NCI-H524 treated with DMSO at 0.1 percent for 48 hours (cell line): ENCODE data around the gene DNAJC28.
A peak's percentile ranks its signal among the peaks of the same experiment; 100 is the strongest.
"Not testable (repeated sequence)": the region's sequence is repeated elsewhere in the genome, so short reads cannot be mapped to it uniquely, and the experiment has no call there.

Experiments used
- DNase-seq: peaks from one replicate; lab custom pipeline; 2025; lab: John Stamatoyannopoulos, UW

DNAJC28 gene, protein sequence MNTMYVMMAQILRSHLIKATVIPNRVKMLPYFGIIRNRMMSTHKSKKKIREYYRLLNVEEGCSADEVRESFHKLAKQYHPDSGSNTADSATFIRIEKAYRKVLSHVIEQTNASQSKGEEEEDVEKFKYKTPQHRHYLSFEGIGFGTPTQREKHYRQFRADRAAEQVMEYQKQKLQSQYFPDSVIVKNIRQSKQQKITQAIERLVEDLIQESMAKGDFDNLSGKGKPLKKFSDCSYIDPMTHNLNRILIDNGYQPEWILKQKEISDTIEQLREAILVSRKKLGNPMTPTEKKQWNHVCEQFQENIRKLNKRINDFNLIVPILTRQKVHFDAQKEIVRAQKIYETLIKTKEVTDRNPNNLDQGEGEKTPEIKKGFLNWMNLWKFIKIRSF

GRCh38 chr21:33491373-33492102, at the start of gene DNAJC28:
DNAJC28 (minus strand) TSS chr21:33491716; CDS start chr21:33489393, 2,323 bp downstream.
- DNase-seq = peak; percentile 84

DNA sequence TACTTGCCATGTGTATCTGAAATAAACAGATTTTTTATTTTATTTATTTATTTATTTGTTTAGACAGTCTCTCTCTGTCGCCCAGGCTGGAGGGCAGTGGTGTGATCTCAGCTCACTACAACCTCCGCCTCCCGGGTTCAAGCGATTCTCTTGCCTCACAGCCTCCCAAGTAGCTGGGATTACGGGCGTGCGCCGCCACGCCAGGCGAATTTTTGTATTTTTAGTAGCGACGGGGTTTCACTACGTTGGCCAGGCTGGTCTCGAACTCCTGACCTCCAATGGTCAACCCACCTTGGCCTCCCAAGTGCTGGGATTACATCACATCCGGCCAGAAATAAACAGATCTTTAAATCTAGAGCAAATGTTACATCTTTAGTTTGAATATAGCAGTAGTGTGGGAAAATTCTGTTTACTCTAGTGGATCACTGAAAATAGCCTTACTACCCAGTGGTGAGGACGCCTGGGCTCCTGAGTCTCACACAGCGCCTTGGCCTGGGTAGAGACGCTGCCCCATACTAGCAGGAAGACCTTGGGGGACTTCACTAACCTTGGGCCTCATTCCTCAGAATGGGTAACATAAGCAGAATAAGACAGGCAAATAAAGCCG, 49.7 kb upstream of the DNAJC28 start:
- no peak for DNase-seq

- no peak for DNase-seq
Observed at GRCh38 chr21:33540711-33541104, 49.2 kb upstream of the DNAJC28 start.

GRCh38 chr21:33539616-33540015, 48.1 kb upstream of the DNAJC28 start:
- no peak for DNase-seq

GRCh38 chr21:33537212-33537611, 45.7 kb upstream of the DNAJC28 start:
- no peak for DNase-seq

DNA sequence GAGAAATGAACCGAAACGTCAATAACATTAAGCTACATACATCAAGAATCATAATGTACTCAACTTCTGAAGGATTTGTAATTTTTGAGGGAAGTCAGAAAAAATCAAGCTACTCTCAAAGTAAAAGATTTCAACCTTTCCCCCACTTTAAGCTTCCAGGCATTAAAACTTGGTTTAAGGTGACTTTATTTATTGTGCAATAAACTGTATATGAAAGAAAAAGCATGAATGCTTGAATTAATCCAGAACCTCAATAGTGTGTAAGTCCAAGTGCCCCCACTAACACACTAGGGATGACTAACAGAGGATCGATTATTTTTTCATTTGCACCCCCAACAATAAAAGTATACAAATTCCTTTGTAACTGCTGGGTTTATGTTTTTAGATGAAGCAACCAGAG, 39.5 kb upstream of the DNAJC28 start:
- DNase-seq = no peak

DNA sequence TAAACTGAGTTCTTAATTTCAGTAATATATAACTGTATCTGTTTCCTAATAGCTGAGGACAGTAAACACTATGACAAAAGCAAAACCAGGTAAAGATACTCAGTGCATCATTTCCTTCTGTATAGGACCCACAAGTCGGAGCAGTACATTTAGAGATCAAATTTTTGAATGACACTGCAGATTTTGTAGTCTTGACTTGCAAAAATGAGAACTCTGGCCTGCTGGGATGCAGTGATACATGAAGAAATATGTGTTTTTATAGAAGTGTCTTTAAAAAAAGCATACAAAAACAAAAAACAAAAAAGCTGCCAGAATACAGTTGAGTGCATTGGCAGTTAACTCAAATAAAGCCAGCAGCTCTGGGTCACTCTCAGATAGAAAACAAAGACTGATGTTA, 31.4 kb upstream of the DNAJC28 start:
- DNase-seq = no peak

DNA sequence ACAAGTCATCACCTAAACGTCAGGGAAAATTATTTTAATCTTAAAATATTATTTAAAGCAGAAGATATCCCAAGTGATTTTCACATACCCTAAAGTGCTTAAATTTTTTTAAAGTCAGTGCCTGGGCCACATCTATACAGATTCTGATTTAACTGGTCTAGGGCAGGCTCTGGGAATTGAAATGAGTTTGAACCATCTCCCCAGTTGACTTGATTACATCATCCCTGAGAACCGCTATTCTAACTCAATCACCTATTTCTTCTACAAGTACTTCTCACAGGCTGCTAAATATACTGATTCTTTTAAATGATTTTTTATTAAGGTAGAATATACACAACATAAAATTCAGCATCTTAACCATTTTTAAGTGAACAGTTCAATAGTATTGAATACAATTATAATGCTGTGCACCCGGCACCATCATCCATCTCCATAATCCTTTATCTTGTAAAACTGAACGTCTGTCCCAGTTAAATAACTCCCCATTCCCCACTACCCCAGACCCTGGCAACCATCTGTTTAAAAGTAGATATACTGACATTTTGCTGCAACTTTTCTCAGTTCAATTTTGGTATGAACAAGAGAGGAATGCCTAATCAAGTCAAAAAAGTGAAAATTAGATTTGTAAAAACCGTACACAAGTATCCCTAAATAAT, 30.9 kb upstream of the DNAJC28 start:
- no peak for DNase-seq

DNA sequence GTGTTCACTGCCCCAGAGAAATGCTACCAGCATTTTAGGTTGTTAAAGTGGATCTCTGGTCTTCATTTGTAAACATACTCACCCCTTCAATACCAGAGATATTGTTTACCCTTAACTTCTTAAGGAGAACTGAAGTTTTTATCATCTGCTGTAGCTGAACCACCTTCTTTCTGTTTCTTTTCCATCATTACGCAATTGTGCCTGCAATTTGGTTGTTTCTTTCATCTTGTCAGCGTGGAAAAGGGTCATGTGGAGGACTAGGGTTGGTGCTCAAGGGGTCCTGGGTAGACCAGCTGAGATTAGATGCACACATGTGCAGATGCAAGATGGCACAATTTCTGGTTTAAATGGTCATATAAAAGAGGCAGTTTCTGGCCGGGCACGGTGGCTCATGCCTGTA, 27.4 kb upstream of the DNAJC28 start:
- no peak for DNase-seq

DNA sequence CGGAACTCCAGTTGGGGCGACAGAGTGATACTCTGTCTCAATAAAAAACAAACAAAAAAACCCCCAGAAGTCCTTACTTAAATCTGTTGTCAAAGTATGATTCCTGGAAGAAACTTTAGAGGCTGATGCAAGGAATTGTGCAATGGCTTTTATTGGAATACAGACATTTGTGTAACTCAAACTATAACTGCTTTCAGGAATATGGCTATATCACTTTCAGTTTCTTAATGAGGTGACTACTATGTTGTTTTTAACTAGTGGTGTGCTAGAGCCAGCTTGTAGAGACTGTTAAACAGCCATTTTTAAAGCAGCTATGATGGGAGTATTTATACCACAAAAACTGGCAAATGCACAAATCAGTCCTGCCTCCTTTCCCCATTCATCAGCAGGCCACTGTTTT, 22.7 kb upstream of the DNAJC28 start:
- no peak for DNase-seq

DNA sequence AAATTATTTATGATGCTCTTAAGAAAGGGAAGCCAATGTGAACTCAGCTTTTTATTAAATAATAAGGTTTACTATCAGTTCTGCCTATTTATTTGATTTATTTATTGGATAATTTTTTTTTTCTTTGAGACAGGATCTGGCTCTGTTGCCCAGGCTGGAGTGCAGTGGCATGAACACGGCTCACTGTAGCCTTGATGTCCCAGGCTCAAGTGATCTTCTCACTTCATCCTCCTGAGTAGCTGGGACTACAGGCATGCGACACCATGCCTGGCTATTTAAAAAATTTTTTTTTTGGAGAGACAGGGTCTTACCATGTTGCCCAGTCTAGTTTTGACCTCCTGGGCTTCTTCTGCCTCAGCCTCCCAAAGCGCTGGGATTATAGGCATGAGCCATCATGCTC, 21.0 kb upstream of the DNAJC28 start:
- no peak for DNase-seq

- DNase-seq = no peak
Observed at GRCh38 chr21:33511639-33512038, 20.1 kb upstream of the DNAJC28 start.

- DNase-seq = no peak
Observed at GRCh38 chr21:33510826-33511225, 19.3 kb upstream of the DNAJC28 start.

DNA sequence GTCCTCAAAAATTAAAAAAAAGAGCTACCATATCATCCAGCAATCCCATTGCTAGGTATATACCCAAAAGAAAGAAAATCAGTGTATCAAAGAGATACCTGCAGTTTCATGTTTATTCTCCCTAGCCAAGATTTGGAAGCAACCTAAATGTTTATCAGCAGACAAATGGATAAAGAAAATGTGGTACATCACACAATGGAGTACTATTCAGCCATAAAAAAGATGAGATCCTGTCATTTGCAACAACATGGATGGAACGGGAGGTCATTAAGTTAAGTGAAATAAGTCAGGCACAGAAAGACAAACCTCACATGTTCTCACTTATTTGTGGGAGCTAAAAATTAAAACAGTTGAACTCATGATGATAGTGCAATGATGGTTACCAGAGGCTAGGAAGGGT, 15.5 kb upstream of the DNAJC28 start:
- not testable (repeated sequence) for DNase-seq

GRCh38 chr21:33505833-33506232, 14.3 kb upstream of the DNAJC28 start:
- DNase-seq = no peak

DNA sequence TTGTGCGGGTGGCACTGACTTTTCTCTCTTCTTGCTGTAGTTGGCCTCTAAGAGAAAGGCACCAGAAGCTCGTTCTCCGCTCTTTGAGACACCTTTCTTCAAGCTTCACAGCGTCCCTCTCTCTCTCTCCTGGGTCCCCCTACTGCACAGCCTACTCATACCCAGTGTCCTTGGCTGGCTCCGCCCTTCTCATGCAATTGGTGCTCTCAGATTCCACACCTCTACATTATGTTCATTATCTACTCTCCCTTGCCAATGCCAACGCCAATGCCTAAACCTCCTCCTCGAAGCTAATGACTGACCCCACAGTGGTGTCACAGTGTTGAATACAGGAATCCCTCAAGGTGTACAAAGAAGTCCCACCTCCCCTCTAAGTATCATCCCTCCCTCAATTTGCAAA, 4.8 kb upstream of the DNAJC28 start:
- DNase-seq = no peak

DNA sequence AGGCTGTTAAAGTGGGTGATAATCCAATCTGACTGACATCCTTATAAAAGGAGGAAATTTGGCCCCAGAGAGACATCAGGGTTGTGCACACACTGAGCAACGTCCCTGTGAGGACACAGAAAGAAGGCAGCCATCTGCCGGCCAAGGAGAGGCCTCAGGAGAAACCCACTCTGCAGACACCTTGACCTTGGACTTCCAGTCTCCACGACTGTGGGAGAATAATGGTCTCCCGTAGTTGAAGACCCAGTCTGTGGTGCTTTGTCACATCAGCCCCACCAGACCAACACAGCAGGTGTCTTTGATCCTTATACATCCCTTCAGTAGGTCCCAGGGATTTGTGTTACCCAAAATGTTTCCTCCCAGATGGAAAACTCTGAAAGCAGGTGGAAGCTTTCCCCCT, 4.2 kb upstream of the DNAJC28 start:
- DNase-seq = no peak

DNA sequence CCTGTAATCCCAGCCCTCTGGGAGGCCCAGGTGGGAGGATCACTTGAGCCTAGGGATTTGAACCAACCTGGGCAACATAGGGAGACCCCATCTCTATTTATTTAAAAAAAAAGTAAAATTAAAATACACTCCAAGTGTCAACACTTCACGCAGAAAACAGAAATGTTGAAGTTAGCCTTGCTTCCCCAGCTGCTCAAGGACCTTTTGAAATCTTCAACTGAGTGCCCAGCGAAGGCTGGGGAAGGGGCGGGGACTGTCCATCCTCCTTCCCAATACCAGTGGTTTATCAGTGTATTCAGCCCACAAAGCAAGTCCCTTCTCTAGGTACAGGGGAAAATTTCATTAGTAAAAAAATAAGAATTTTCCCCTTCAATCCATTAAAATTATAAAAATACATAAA, 2.2 kb upstream of the DNAJC28 start:
- DNase-seq = no peak

DNA sequence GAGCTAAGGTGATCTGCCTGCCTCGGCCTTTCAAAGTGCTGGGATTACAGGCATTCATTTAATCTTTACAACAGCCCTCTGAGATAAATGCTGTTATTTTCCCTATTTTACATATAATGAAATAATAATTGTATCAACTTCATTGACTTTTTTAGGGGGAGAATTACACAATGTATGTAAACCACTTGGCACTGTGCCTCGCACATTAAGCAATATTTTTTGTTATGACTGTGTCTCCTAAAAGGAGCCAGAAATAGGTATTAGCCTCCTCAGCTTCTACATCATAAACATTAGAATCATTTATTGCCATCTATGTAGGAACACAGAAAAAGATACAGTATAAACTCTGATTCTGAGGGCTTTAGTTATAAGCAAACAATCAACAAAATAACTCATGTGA, 1.1 kb upstream of the DNAJC28 start:
- DNase-seq = no peak

GRCh38 chr21:33490991-33491372, 534 bp downstream of the DNAJC28 start:
- DNase-seq = no peak

DNA sequence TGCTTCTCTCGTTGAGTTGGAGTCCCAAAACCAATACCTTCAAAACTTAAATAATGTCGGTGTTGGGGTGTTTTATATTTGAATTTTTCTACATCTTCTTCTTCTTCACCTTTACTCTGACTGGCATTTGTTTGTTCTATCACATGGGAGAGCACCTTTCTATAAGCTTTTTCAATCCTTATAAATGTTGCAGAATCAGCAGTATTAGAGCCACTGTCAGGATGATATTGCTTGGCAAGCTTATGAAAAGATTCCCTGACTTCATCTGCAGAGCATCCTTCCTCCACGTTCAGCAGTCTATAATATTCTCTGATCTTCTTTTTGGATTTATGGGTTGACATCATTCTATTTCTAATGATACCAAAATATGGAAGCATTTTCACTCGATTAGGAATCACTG, 2.6 kb downstream of the DNAJC28 start:
- no peak for DNase-seq

DNA sequence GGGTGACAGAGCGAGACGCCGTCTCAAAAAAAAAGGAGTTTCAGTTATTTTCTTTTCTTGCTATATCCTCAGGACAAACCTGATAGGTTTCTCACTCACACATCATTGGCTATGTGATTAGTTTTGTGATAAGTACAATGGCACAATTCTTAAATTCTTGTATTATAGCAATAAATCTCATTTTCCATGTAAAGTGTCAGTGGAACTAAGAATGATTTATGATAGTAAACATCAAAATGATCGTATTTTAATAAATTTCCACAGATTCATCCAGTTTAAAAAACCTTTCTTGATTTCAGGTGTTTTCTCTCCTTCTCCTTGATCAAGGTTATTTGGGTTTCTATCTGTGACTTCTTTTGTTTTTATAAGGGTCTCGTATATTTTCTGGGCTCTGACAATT, 3.5 kb downstream of the DNAJC28 start:
- no peak for DNase-seq
